SU-DHL-6 (cell line): Measurements from ENCODE around the gene FHIP2A.
"Not testable (repeated sequence)": the region's sequence is repeated elsewhere in the genome, so short reads cannot be mapped to it uniquely, and the experiment has no call there.

ENCODE experiments used
- H2AFZ ChIP-seq: fragments of 200-600 bp; sonication (generic); 2 replicates; pipeline ENCODE4 v1.6.1; 2014; ENCODE audit warnings: low read depth, mild to moderate bottlenecking, moderate library complexity, mixed read lengths, antibody characterized with exemption, low read length; ENCODE audit not compliant: severe bottlenecking
- H3F3A ChIP-seq: fragments of 200-600 bp; shearing (Covaris generic); 2 replicates; pipeline ENCODE4 v1.6.0; 2016; ENCODE audit warnings: antibody characterized with exemption, mild to moderate bottlenecking; ENCODE audit not compliant: insufficient read depth
- H3K27ac ChIP-seq: fragments of 200-600 bp; sonication (generic); 2 replicates; pipeline ENCODE4 v1.5.1; 2016; ENCODE audit warnings: low read depth, mild to moderate bottlenecking, low read length, moderate library complexity, mixed read lengths
- H3K27me3 ChIP-seq: fragments of 200-600 bp; sonication (generic), shearing (Covaris generic); 2 replicates; pipeline ENCODE4 v1.6.0; 2014; ENCODE audit warnings: mild to moderate bottlenecking, low read length
- H3K36me3 ChIP-seq: fragments of 200-600 bp; sonication (generic); 2 replicates; pipeline ENCODE4 v1.6.1; 2014; ENCODE audit warnings: mild to moderate bottlenecking, low read length, mixed read lengths
- H3K4me2 ChIP-seq: fragments of 300-600, 200-600 bp; shearing (Covaris generic), sonication (generic); 2 replicates; pipeline ENCODE4 v1.6.0; 2014; ENCODE audit warnings: low read length, low read depth, mild to moderate bottlenecking; ENCODE audit not compliant: poor library complexity, severe bottlenecking
- H3K4me3 ChIP-seq: fragments of 200-600 bp; sonication (generic); 2 replicates; pipeline ENCODE4 v1.5.1; 2014; ENCODE audit warnings: antibody characterized with exemption, low read length, mild to moderate bottlenecking, mixed read lengths; ENCODE audit not compliant: insufficient read depth, poor library complexity, severe bottlenecking
- H3K79me2 ChIP-seq: fragments of 200-600 bp; sonication (generic); 2 replicates; pipeline ENCODE4 v1.6.1; 2014; ENCODE audit warnings: mild to moderate bottlenecking, low read length, moderate library complexity; ENCODE audit not compliant: insufficient read depth
- H3K9ac ChIP-seq: fragments of 200-600 bp; sonication (generic); 2 replicates; pipeline ENCODE4 v1.7.0; 2014; ENCODE audit warnings: mild to moderate bottlenecking, low read length
- H3K9me2 ChIP-seq: fragments of 200-600 bp; sonication (generic); replicated peaks from 2 replicates; pipeline ENCODE4 v1.6.1; 2014; ENCODE audit warnings: low read length; ENCODE audit not compliant: insufficient read depth
- H3K9me3 ChIP-seq: fragments of 200-600 bp; sonication (generic); 2 replicates; pipeline ENCODE4 v1.6.1; 2014; ENCODE audit warnings: low read length, mixed read lengths; ENCODE audit not compliant: insufficient read depth
- H4K20me1 ChIP-seq: fragments of 200-600 bp; sonication (generic); 2 replicates; pipeline ENCODE4 v1.6.1; 2014; ENCODE audit warnings: low read depth, mild to moderate bottlenecking, antibody characterized with exemption, low read length, moderate library complexity, mixed read lengths
- CTCF ChIP-seq: fragments of 200-600 bp; sonication (generic); IDR thresholded peaks from one replicate; pipeline ENCODE4 v1.5.1; 2017; ENCODE audit warnings: antibody characterized with exemption, mild to moderate bottlenecking, low read length, moderate library complexity; ENCODE audit not compliant: insufficient read depth, poor library complexity, severe bottlenecking
- EZH2phosphoT487 ChIP-seq: fragments of 200-600 bp; sonication (generic), shearing (Covaris generic); conservative IDR thresholded peaks from 2 replicates; pipeline ENCODE4 v1.6.1; 2018; ENCODE audit warnings: mild to moderate bottlenecking, antibody characterized with exemption, low read length, moderate library complexity, mixed read lengths

The FHIP2A gene

GRCh38 chr10:114782666-114783065, 38.9 kb upstream of the FHIP2A start:
- H3K36me3 ChIP-seq: no peaks in the 10 kb centered on the region
- H3K4me2 ChIP-seq: no peak overlapping the region
- no peaks in the 10 kb centered on the region for H4K20me1 ChIP-seq
- H2AFZ ChIP-seq: no peak overlapping the region
- H3K9me3 ChIP-seq: no peaks in the 10 kb centered on the region
- no peaks in the 10 kb centered on the region for H3K27me3 ChIP-seq
- no peak for TF ChIP-seq CTCF
- no peak for TF ChIP-seq EZH2phosphoT487
- H3K9me2 ChIP-seq: no peaks in the 10 kb centered on the region
- H3K4me3 ChIP-seq: no peak overlapping the region
- H3K9ac ChIP-seq: no peak overlapping the region
- no peaks in the 10 kb centered on the region for H3F3A ChIP-seq
- H3K27ac ChIP-seq: no peak overlapping the region
- no peaks in the 10 kb centered on the region for H3K79me2 ChIP-seq

GRCh38 chr10:114783686-114784085, 37.9 kb upstream of the FHIP2A start:
- H3K27ac ChIP-seq: no peak overlapping the region

GRCh38 chr10:114786492-114786891, 35.1 kb upstream of the FHIP2A start:
- not testable (repeated sequence) for H4K20me1 ChIP-seq, H3K36me3 ChIP-seq, H3K27ac ChIP-seq, H2AFZ ChIP-seq, H3K9me2 ChIP-seq, H3K79me2 ChIP-seq, H3F3A ChIP-seq, H3K4me3 ChIP-seq, H3K9me3 ChIP-seq, H3K4me2 ChIP-seq, H3K27me3 ChIP-seq, H3K9ac ChIP-seq
- peak; percentile 55 for TF ChIP-seq CTCF

More at GRCh38 chr10:114783686-114784085, 37.9 kb upstream of the FHIP2A start:
- Histone ChIP-seq H3K9me3 (no peaks in the 10 kb centered on the region), H3K4me3 (no peak overlapping the region), H3K79me2 (no peaks in the 10 kb centered on the region), H3K36me3 (no peaks in the 10 kb centered on the region), H3K9ac (no peak overlapping the region), H4K20me1 (no peaks in the 10 kb centered on the region), H3F3A (no peaks in the 10 kb centered on the region), H3K4me2 (no peak overlapping the region), H3K9me2 (no peaks in the 10 kb centered on the region), H2AFZ (no peak overlapping the region), H3K27me3 (no peaks in the 10 kb centered on the region)
- TF ChIP-seq EZH2phosphoT487: no peak
- TF ChIP-seq CTCF: no peak

- not testable (repeated sequence) for H3K27me3 ChIP-seq, H3K9ac ChIP-seq, H3K4me3 ChIP-seq, H3K79me2 ChIP-seq, H4K20me1 ChIP-seq, H3K36me3 ChIP-seq, H3F3A ChIP-seq, H3K4me2 ChIP-seq, H3K9me2 ChIP-seq, H2AFZ ChIP-seq, H3K27ac ChIP-seq, H3K9me3 ChIP-seq
Measured at GRCh38 chr10:114787131-114787530, 34.4 kb upstream of the FHIP2A start.
